ENCODE results near the gene RAB15.

The RAB15 gene

DNA sequence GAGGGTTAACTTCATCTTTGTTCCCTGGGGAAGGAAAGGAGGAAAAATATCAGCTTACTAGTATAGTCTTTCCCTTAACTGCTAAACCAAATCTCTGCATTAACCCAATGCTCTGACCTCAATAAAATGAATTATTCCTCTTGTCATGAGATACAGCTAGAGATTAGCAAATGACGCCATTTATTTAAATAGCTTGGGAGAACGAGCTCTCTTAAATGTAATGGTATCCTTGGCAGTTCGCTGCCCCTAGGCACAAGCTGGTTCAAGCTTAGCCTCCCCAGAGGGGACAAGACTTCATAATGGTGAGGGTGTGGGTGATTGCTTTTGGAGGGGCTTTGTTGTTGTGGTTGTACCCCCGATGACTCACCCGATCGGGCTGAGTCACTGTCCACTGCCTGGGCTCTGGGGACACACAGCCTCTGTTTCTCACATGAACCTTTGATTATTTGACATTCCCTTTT lies 34.2 kb upstream of the RAB15 start (continued):
- TF ChIP-seq FEZF1 (tag by site-specific recombination; IDR thresholded peaks at IDR 0.05) (peak; percentile 35; the same call in 1 of the 2 replicates), ZNF560 (tag by site-specific recombination; IDR thresholded peaks at IDR 0.05; ENCODE audit: borderline replicate concordance) (no peak)
- TF ChIP-seq, protein P1, sequence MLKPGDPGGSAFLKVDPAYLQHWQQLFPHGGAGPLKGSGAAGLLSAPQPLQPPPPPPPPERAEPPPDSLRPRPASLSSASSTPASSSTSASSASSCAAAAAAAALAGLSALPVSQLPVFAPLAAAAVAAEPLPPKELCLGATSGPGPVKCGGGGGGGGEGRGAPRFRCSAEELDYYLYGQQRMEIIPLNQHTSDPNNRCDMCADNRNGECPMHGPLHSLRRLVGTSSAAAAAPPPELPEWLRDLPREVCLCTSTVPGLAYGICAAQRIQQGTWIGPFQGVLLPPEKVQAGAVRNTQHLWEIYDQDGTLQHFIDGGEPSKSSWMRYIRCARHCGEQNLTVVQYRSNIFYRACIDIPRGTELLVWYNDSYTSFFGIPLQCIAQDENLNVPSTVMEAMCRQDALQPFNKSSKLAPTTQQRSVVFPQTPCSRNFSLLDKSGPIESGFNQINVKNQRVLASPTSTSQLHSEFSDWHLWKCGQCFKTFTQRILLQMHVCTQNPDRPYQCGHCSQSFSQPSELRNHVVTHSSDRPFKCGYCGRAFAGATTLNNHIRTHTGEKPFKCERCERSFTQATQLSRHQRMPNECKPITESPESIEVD (tag by site-specific recombination; IDR thresholded peaks at IDR 0.05): peak; percentile 65

DNA sequence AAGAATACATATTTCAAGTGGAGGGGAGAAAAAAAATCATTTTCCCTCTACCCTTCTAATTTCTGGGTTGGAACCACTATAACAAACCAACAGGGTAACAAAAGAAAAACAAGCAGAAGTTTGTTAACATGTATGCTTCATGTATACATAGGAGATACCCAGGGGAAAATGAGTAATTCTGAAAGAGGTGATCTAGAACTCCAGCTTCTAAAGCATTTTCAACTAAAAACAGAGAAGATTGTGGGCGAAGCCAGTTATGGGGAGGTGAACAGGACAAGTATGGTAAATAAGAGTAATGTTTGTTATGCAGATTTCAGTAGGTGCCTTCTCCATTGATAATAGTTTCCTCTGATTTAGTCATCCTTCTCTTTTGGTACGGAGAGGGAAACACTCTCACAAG lies 31.3 kb upstream of the RAB15 start:
- Histone ChIP-seq H3K9me3 (ENCODE audit: control insufficient read depth, insufficient read depth, low read depth, low read length) (no peaks in the 10 kb centered on the region), H3K4me1 (ENCODE audit: control insufficient read depth, insufficient read depth, low read length) (peaks cover 13% of the 10 kb centered on the region), H3K4me3 (ENCODE audit: low read depth, low read length) (no peak overlapping the region), H3K36me3 (ENCODE audit: control insufficient read depth in 2 of 2, insufficient read depth in 1 of 2, low read length in 2 of 2) (peaks cover 0 to 3% of the 10 kb centered on the region in 2 experiments; a peak in 1 of 3 replicates), H3K27ac (ENCODE audit: extremely low read depth, low read depth, low read length) (no peak overlapping the region)
- CTCF ChIA-PET: interaction anchor here (1.1 kb wide), 1 partner anchor 12 kb away, joined by 5 read pairs; no protein-coding TSS in a partner anchor
- TF ChIP-seq SP2 (tag by site-specific recombination; IDR thresholded peaks at IDR 0.05): no peak
- TF ChIP-seq ZNF558 (tag by site-specific recombination; IDR thresholded peaks at IDR 0.05): no peak
- no peak for TF ChIP-seq ZBTB7A (tag by site-specific recombination; IDR thresholded peaks at IDR 0.05; ENCODE audit: low read depth)
- no peak for TF ChIP-seq ZNF398 (tag by site-specific recombination; IDR thresholded peaks at IDR 0.05)
- TF ChIP-seq, protein P2, sequence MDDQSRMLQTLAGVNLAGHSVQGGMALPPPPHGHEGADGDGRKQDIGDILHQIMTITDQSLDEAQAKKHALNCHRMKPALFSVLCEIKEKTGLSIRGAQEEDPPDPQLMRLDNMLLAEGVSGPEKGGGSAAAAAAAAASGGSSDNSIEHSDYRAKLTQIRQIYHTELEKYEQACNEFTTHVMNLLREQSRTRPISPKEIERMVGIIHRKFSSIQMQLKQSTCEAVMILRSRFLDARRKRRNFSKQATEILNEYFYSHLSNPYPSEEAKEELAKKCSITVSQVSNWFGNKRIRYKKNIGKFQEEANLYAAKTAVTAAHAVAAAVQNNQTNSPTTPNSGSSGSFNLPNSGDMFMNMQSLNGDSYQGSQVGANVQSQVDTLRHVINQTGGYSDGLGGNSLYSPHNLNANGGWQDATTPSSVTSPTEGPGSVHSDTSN (CRISPR knock-in tag; IDR thresholded peaks at IDR 0.05): no peak
- no peak for TF ChIP-seq ZNF214 (tag by site-specific recombination; IDR thresholded peaks at IDR 0.05; ENCODE audit: borderline replicate concordance)
- no peak for TF ChIP-seq ZNF146 (tag by site-specific recombination; IDR thresholded peaks at IDR 0.05)
- TF ChIP-seq ZNF391 (tag by site-specific recombination; IDR thresholded peaks at IDR 0.05; ENCODE audit: borderline replicate concordance, low read depth): no peak
- POLR2A ChIA-PET: no interaction called here

GRCh38 chr14:65002586-65003210 lies 30.6 kb upstream of the RAB15 start:
- peaks cover 13% of the 10 kb centered on the region for H3K4me1 ChIP-seq (ENCODE audit: control insufficient read depth, insufficient read depth, low read length)
- ChIA-PET POLR2A (interaction anchor here (0.6 kb wide), 1 partner anchor 8 kb away, joined by 4 read pairs; no protein-coding TSS in a partner anchor), CTCF (interaction anchor here (1.0 to 1.4 kb wide), 3 partner anchors 11 to 18 kb away, joined by 3 to 7 read pairs (median 5); no protein-coding TSS in a partner anchor)
- no peak overlapping the region for H3K4me3 ChIP-seq (ENCODE audit: low read depth, low read length)
- no peaks in the 10 kb centered on the region for H3K9me3 ChIP-seq (ENCODE audit: control insufficient read depth, insufficient read depth, low read depth, low read length)
- H3K27ac ChIP-seq (ENCODE audit: extremely low read depth, low read depth, low read length): no peak overlapping the region
- H3K36me3 ChIP-seq (ENCODE audit: control insufficient read depth in 2 of 2, insufficient read depth in 1 of 2, low read length in 2 of 2): no peaks in the 10 kb centered on the region
- TF ChIP-seq ZNF10 (tag by site-specific recombination; IDR thresholded peaks at IDR 0.05): no peak
- TF ChIP-seq, protein P3, sequence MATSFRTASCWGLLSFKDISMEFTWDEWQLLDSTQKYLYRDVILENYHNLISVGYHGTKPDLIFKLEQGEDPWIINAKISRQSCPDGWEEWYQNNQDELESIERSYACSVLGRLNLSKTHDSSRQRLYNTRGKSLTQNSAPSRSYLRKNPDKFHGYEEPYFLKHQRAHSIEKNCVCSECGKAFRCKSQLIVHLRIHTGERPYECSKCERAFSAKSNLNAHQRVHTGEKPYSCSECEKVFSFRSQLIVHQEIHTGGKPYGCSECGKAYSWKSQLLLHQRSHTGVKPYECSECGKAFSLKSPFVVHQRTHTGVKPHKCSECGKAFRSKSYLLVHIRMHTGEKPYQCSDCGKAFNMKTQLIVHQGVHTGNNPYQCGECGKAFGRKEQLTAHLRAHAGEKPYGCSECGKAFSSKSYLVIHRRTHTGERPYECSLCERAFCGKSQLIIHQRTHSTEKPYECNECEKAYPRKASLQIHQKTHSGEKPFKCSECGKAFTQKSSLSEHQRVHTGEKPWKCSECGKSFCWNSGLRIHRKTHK (tag by site-specific recombination; IDR thresholded peaks at IDR 0.05): no peak
- no peak for TF ChIP-seq KLF1 (tag by site-specific recombination; IDR thresholded peaks at IDR 0.05)
- no peak for TF ChIP-seq AEBP2 (tag by site-specific recombination; IDR thresholded peaks at IDR 0.05; ENCODE audit: borderline replicate concordance)
- TF ChIP-seq ZNF138 (tag by site-specific recombination; IDR thresholded peaks at IDR 0.05; ENCODE audit: borderline replicate concordance): no peak
- no peak for TF ChIP-seq ZNF335 (tag by site-specific recombination; conservative IDR thresholded peaks at IDR 0.05)
- no peak for TF ChIP-seq ZNF311 (tag by site-specific recombination; IDR thresholded peaks at IDR 0.05; ENCODE audit: borderline replicate concordance)
- no peak for TF ChIP-seq PRDM4 (tag by site-specific recombination; IDR thresholded peaks at IDR 0.05)
